HepG2 (cell line): ENCODE results near the gene POLN.

ENCODE experiments used
- BCL3 ChIP-seq: sonication (generic); formaldehyde crosslinking; IDR thresholded peaks from 2 replicates; pipeline ENCODE4 v1.5.1; 2020; ENCODE audit warnings: mild to moderate bottlenecking, missing genetic modification reagents, moderate library complexity
- CTCF ChIP-seq: sonication (generic); formaldehyde crosslinking; IDR thresholded peaks from 2 replicates; pipeline ENCODE4 v1.5.0; 2020; ENCODE audit warnings: mild to moderate bottlenecking, missing genetic modification reagents, moderate library complexity
- EZH2 ChIP-seq: conservative IDR thresholded peaks from 2 replicates; pipeline ENCODE4 v1.6.1; 2012; ENCODE audit warnings: mild to moderate bottlenecking, low read depth, low read length, moderate library complexity
- GABPA ChIP-seq, 2 experiments: IDR thresholded peaks; 2 replicates each; pipeline ENCODE4 v1.6.1; 2011 to 2016; ENCODE audit warnings: low read depth in 2 of 2, low read length in 1 of 2, missing biosample characterization in 1 of 2, missing genetic modification characterization in 1 of 2
- NFIC ChIP-seq: IDR thresholded peaks from 2 replicates; pipeline ENCODE4 v1.6.1; 2012; ENCODE audit warnings: mild to moderate bottlenecking, low read length, inconsistent platforms
- POLR2A ChIP-seq, 2 experiments: IDR thresholded peaks; 2 replicates each; pipeline ENCODE4 v1.6.1; 2011; ENCODE audit warnings: low read depth in 2 of 2, low read length in 2 of 2, mild to moderate bottlenecking in 1 of 2, moderate library complexity in 1 of 2; ENCODE audit not compliant: insufficient read depth in 1 of 2
- SP1 ChIP-seq, 2 experiments: fragments of 450-650 bp in 1 of 2; sonication (generic) in 1 of 2; formaldehyde crosslinking in 1 of 2; IDR thresholded peaks; 2 replicates each; pipeline versions ENCODE4 v1.4.0 to v1.6.1; 2016 to 2020; ENCODE audit warnings: missing genetic modification reagents in 1 of 2
- TOPORS ChIP-seq: sonication (generic); formaldehyde crosslinking; IDR thresholded peaks from 2 replicates; pipeline ENCODE4 v1.8.0; 2023; ENCODE audit warnings: mild to moderate bottlenecking, missing genetic modification reagents
- ZFP36 ChIP-seq: fragments of 150-350 bp; IDR thresholded peaks from 2 replicates; pipeline ENCODE4 v1.6.1; 2018; ENCODE audit warnings: borderline replicate concordance, low read length, low read depth; ENCODE audit not compliant: partially characterized antibody
- ZNF512 ChIP-seq: sonication (generic); formaldehyde crosslinking; IDR thresholded peaks from 2 replicates; pipeline ENCODE4 v1.4.0; 2020; ENCODE audit warnings: mild to moderate bottlenecking, missing genetic modification reagents
- TF ChIP-seq, protein P1 (sequence below): sonication (generic); formaldehyde crosslinking; IDR thresholded peaks from 2 replicates; pipeline ENCODE4 v1.4.0; 2020; ENCODE audit warnings: missing genetic modification reagents

- TF ChIP-seq CTCF (no peak), GABPA (IDR thresholded peaks at IDR 0.05; ENCODE audit: low read depth, low read length) (no peak), GABPA (CRISPR knock-in tag; IDR thresholded peaks at IDR 0.05; ENCODE audit: low read depth) (no peak), POLR2A (IDR thresholded peaks at IDR 0.05; ENCODE audit: insufficient read depth in 1 of 2, low read depth in 2 of 2, low read length in 2 of 2) (no peak), EZH2 (no peak), SP1 (IDR thresholded peaks at IDR 0.05) (no peak), SP1 (CRISPR knock-in tag; IDR thresholded peaks at IDR 0.05) (no peak), ZNF512 (CRISPR knock-in tag) (no peak), TOPORS (no peak), ZFP36 (no peak), NFIC (no peak), BCL3 (CRISPR knock-in tag) (no peak)
- TF ChIP-seq, protein P1, sequence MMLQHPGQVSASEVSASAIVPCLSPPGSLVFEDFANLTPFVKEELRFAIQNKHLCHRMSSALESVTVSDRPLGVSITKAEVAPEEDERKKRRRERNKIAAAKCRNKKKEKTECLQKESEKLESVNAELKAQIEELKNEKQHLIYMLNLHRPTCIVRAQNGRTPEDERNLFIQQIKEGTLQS: no peak
These were observed 62.9 kb downstream of the POLN start for GRCh38 chr4:2178986-2179385.
